Measurements from ENCODE around the gene CNOT8. TPM values are rescaled to one million over a fixed set of nuclear protein-coding genes. Genes with fewer than 3 reads are reported as not detected.

Gene CNOT8
- total RNA-seq, 1 experiment from 2014 or later: 72.3 TPM

DNA sequence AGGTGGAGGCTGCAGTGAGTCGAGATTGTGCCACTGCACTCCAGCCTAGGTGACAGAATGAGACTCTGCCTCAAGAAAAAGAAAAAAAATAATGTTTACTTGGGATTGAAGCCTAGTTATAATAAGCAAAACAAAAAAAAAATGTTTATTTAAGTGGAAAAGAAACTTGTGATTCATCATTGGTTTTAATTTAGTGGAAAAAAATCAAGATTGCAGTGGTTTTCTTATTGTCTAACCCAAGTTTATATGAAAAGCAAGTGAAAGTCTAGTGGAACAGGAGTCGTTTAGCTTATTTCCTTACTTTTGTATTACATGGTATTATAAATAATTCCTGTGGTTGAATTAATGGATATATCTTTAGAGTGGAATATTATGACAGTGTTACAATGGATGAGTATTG, 8.4 kb downstream of the CNOT8 start:
- no peaks in the 10 kb centered on the region; the same call in 1 of the 2 replicates for H3F3A ChIP-seq (ENCODE audit: insufficient read depth, low read depth)
- no peak overlapping the region for H3K27ac ChIP-seq
- no peak overlapping the region for H2AFZ ChIP-seq
- no peak overlapping the region for H3K4me2 ChIP-seq
- no peaks in the 10 kb centered on the region for H3K4me1 ChIP-seq (replicated peaks; ENCODE audit: insufficient read depth)
- BruUV-seq (replicated peaks): no TSS peak
- DNase-seq: no peak
- intact Hi-C loops (cut with micrococcal nuclease; ENCODE audit: unreplicated experiment): no loop called here
- H3K9me3 ChIP-seq (ENCODE audit: insufficient read depth, low read depth): no peaks in the 10 kb centered on the region
- H3K79me2 ChIP-seq (ENCODE audit: low read depth): peaks cover 23% of the 10 kb centered on the region
- no peak overlapping the region for H3K4me3 ChIP-seq
- peaks cover 55% of the 10 kb centered on the region for H3K36me3 ChIP-seq (ENCODE audit: low read depth)
- no peaks in the 10 kb centered on the region for H3K27me3 ChIP-seq (ENCODE audit: insufficient read depth, low read depth)
- ChIA-PET CTCF (no interaction called here), POLR2A (ENCODE audit: unreplicated experiment) (interaction anchor here (0.5 kb wide), 1 partner anchor 50 kb away, joined by 3 read pairs; no protein-coding TSS in a partner anchor)
- TF ChIP-seq, protein P1, sequence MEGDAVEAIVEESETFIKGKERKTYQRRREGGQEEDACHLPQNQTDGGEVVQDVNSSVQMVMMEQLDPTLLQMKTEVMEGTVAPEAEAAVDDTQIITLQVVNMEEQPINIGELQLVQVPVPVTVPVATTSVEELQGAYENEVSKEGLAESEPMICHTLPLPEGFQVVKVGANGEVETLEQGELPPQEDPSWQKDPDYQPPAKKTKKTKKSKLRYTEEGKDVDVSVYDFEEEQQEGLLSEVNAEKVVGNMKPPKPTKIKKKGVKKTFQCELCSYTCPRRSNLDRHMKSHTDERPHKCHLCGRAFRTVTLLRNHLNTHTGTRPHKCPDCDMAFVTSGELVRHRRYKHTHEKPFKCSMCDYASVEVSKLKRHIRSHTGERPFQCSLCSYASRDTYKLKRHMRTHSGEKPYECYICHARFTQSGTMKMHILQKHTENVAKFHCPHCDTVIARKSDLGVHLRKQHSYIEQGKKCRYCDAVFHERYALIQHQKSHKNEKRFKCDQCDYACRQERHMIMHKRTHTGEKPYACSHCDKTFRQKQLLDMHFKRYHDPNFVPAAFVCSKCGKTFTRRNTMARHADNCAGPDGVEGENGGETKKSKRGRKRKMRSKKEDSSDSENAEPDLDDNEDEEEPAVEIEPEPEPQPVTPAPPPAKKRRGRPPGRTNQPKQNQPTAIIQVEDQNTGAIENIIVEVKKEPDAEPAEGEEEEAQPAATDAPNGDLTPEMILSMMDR (conservative IDR thresholded peaks at IDR 0.05): no peak
- no peak for TF ChIP-seq EZH2 (IDR thresholded peaks at IDR 0.05; ENCODE audit: low read depth)
- no peaks in the 10 kb centered on the region for H3K9me2 ChIP-seq (ENCODE audit: insufficient read depth)
- H4K20me1 ChIP-seq (ENCODE audit: insufficient read depth): peaks cover 27% of the 10 kb centered on the region; the same call in 1 of the 2 replicates

GRCh38 chr5:154868702-154869101, 10.3 kb downstream of the CNOT8 start:
- H4K20me1 ChIP-seq (ENCODE audit: insufficient read depth): peaks cover 13% of the 10 kb centered on the region; the same call in 1 of the 2 replicates
- H3F3A ChIP-seq (ENCODE audit: insufficient read depth, low read depth): no peaks in the 10 kb centered on the region; the same call in 1 of the 2 replicates
- no peaks in the 10 kb centered on the region for H3K4me1 ChIP-seq (replicated peaks; ENCODE audit: insufficient read depth)
- no peak for DNase-seq
- BruUV-seq (replicated peaks): no TSS peak
- H3K9me3 ChIP-seq (ENCODE audit: insufficient read depth, low read depth): no peaks in the 10 kb centered on the region
- POLR2A ChIA-PET (ENCODE audit: unreplicated experiment): no interaction called here
- no peak overlapping the region for H3K4me2 ChIP-seq
- H3K9me2 ChIP-seq (ENCODE audit: insufficient read depth): no peaks in the 10 kb centered on the region
- intact Hi-C loops (cut with micrococcal nuclease; ENCODE audit: unreplicated experiment): no loop called here
- H3K79me2 ChIP-seq (ENCODE audit: low read depth): peaks cover 4% of the 10 kb centered on the region
- TF ChIP-seq, protein P1 (conservative IDR thresholded peaks at IDR 0.05): no peak
- no peak for TF ChIP-seq EZH2 (IDR thresholded peaks at IDR 0.05; ENCODE audit: low read depth)
- CTCF ChIA-PET: interaction anchor here (0.6 kb wide), 1 partner anchor 796 kb away, joined by 3 read pairs; no protein-coding TSS in a partner anchor
- H3K4me3 ChIP-seq: no peak overlapping the region
- no peak overlapping the region for H3K27ac ChIP-seq
- H2AFZ ChIP-seq: no peak overlapping the region
- H3K36me3 ChIP-seq (ENCODE audit: low read depth): peaks cover 50% of the 10 kb centered on the region
- no peaks in the 10 kb centered on the region for H3K27me3 ChIP-seq (ENCODE audit: insufficient read depth, low read depth)

GRCh38 chr5:154871734-154872133, 13.3 kb downstream of the CNOT8 start:
- no peak for DNase-seq
- no peaks in the 10 kb centered on the region for H3K4me1 ChIP-seq (replicated peaks; ENCODE audit: insufficient read depth)
- H3K36me3 ChIP-seq (ENCODE audit: low read depth): peaks cover 45% of the 10 kb centered on the region
- POLR2A ChIA-PET (ENCODE audit: unreplicated experiment): no interaction called here
- H3K4me3 ChIP-seq: no peak overlapping the region
- H3F3A ChIP-seq (ENCODE audit: insufficient read depth, low read depth): peaks cover 6% of the 10 kb centered on the region; the same call in 1 of the 2 replicates
- H3K9me2 ChIP-seq (ENCODE audit: insufficient read depth): no peaks in the 10 kb centered on the region
- H3K27me3 ChIP-seq (ENCODE audit: insufficient read depth, low read depth): no peaks in the 10 kb centered on the region
- intact Hi-C loops (cut with micrococcal nuclease; ENCODE audit: unreplicated experiment): no loop called here
- BruUV-seq (replicated peaks): no TSS peak
- CTCF ChIA-PET: interaction anchor here (0.6 kb wide), 1 partner anchor 31 kb away, joined by 3 read pairs; no protein-coding TSS in a partner anchor
- TF ChIP-seq EZH2 (IDR thresholded peaks at IDR 0.05; ENCODE audit: low read depth): no peak
- TF ChIP-seq, protein P1 (conservative IDR thresholded peaks at IDR 0.05): no peak
- H2AFZ ChIP-seq: no peak overlapping the region
- no peak overlapping the region for H3K4me2 ChIP-seq
- H3K9me3 ChIP-seq (ENCODE audit: insufficient read depth, low read depth): no peaks in the 10 kb centered on the region
- H3K79me2 ChIP-seq (ENCODE audit: low read depth): no peaks in the 10 kb centered on the region
- no peaks in the 10 kb centered on the region for H4K20me1 ChIP-seq (ENCODE audit: insufficient read depth)
- H3K27ac ChIP-seq: no peak overlapping the region
